Keratinocyte (primary cell): Measurements from ENCODE around the gene ZNF302. TPM values are rescaled to one million over a fixed set of nuclear protein-coding genes. Genes with fewer than 3 reads are reported as not detected.

Experiments
- DNase-seq: peaks from one replicate; pipeline ENCODE4 v3.0.0-alpha.2; 2011; ENCODE audit warnings: low read depth, missing footprints, low spot score
- FAIRE-seq: peaks from 2 replicates; lab custom pipeline; 2011; peaks lifted over from hg19 to GRCh38; lab: Jason Lieb, UNC
- H2AFZ ChIP-seq: 2 replicates; pipeline ENCODE4 v1.6.0; 2012; ENCODE audit warnings: low read length, control low read depth, inconsistent platforms; ENCODE audit not compliant: control insufficient read depth
- H3K27ac ChIP-seq: 2 replicates; pipeline ENCODE4 v1.5.1; 2011; ENCODE audit warnings: low read length; ENCODE audit not compliant: control insufficient read depth, insufficient read depth
- H3K27me3 ChIP-seq: 3 replicates; pipeline ENCODE4 v1.6.0; 2011; ENCODE audit warnings: low read length; ENCODE audit not compliant: control insufficient read depth, insufficient read depth; ENCODE audit errors: extremely low read depth
- H3K36me3 ChIP-seq, 2 experiments: 2 replicates in 1 of 2; 3 replicates in 1 of 2; pipeline ENCODE4 v1.5.1; 2011; ENCODE audit warnings: low read length in 2 of 2, mild to moderate bottlenecking in 1 of 2; ENCODE audit not compliant: control insufficient read depth in 2 of 2, insufficient read depth in 2 of 2; ENCODE audit errors: extremely low read depth in 1 of 2
- H3K4me1 ChIP-seq: 3 replicates; pipeline ENCODE4 v1.5.1; 2011; ENCODE audit warnings: low read length; ENCODE audit not compliant: control insufficient read depth, insufficient read depth; ENCODE audit errors: extremely low read depth
- H3K4me2 ChIP-seq: 3 replicates; pipeline ENCODE4 v1.6.0; 2011; ENCODE audit warnings: low read depth, low read length; ENCODE audit not compliant: control insufficient read depth, insufficient read depth; ENCODE audit errors: extremely low read depth
- H3K4me3 ChIP-seq, 3 experiments: fragments of 200-600 bp in 1 of 3; sonication (generic) in 1 of 3; 2 replicates in 2 of 3; 3 replicates in 1 of 3; pipeline ENCODE4 v1.5.1; 2011 to 2016; ENCODE audit warnings: low read length in 3 of 3, mild to moderate bottlenecking in 3 of 3, control low read depth in 2 of 3, inconsistent platforms in 1 of 3, low read depth in 1 of 3, mixed read lengths in 1 of 3, mixed run types in 1 of 3, moderate library complexity in 1 of 3; ENCODE audit not compliant: control insufficient read depth in 2 of 3, insufficient read depth in 2 of 3; ENCODE audit errors: extremely low read depth in 1 of 3
- H3K79me2 ChIP-seq: 2 replicates; pipeline ENCODE4 v1.6.0; 2012; ENCODE audit warnings: low read length; ENCODE audit not compliant: control insufficient read depth, insufficient read depth
- H3K9ac ChIP-seq: 3 replicates; pipeline ENCODE4 v1.6.0; 2011; ENCODE audit warnings: low read length; ENCODE audit not compliant: control insufficient read depth, insufficient read depth; ENCODE audit errors: extremely low read depth
- H3K9me1 ChIP-seq: 3 replicates; pipeline ENCODE4 v1.6.0; 2011; ENCODE audit warnings: low read length; ENCODE audit not compliant: control insufficient read depth, insufficient read depth; ENCODE audit errors: extremely low read depth
- H3K9me3 ChIP-seq: 2 replicates; pipeline ENCODE4 v1.5.1; 2012; ENCODE audit warnings: low read depth, low read length; ENCODE audit not compliant: control insufficient read depth
- H4K20me1 ChIP-seq: 3 replicates; pipeline ENCODE4 v1.6.0; 2011; ENCODE audit warnings: low read length; ENCODE audit not compliant: control insufficient read depth, insufficient read depth; ENCODE audit errors: extremely low read depth
- CTCF ChIP-seq, 3 experiments: IDR thresholded peaks in 1 of 3; conservative IDR thresholded peaks in 1 of 3; optimal IDR thresholded peaks in 1 of 3; 2 replicates in 2 of 3; 3 replicates in 1 of 3; pipeline versions ENCODE3 to v1.5.1; 2011; ENCODE audit warnings: low read length in 3 of 3, mild to moderate bottlenecking in 3 of 3, moderate library complexity in 2 of 3, control low read depth in 1 of 3, inconsistent platforms in 1 of 3; ENCODE audit not compliant: insufficient read depth in 2 of 3; ENCODE audit errors: extremely low read depth in 1 of 3
- EZH2 ChIP-seq: IDR thresholded peaks from one replicate; pipeline ENCODE4 v1.6.1; 2012; ENCODE audit warnings: inconsistent platforms, mild to moderate bottlenecking, low read length, moderate library complexity
- dilution Hi-C: fragments of 300-500 bp; cut with MboI; formaldehyde crosslinking; loops from one replicate; pipeline ENCODE4 v1.7.0; 2020; ENCODE audit warnings: low sequenced_read_pairs; ENCODE audit not compliant: extremely low pct_ligation_motif_present
- polyA plus RNA-seq, 5 experiments: library from polyadenylated mRNA; depleted of rRNA in 3 of 5; stranded (reverse) in 3 of 5; stranded (forward) in 1 of 5; unstranded in 1 of 5; fragments of >200 nt; gene quantifications; 1 replicate in 1 of 5; 2 replicates in 3 of 5; 3 replicates in 1 of 5; pipeline versions ENCODE4 v1.2.1 to v1.2.3, GENCODE V29; 2011 to 2012; ENCODE audit warnings: missing spikeins in 2 of 5, low read depth in 1 of 5, low replicate concordance in 1 of 5

The ZNF302 gene
- polyA plus RNA-seq, 1 donor (not counting 4 experiments of a cell fraction or from before 2014, with no cell fraction given) = 14.1 TPM

- Histone ChIP-seq H3K9ac (no peak overlapping the region), H2AFZ (no peak overlapping the region), H3K27me3 (no peaks in the 10 kb centered on the region), H3K9me1 (no peaks in the 10 kb centered on the region), H3K4me3 (no peak overlapping the region), H3K4me2 (no peak overlapping the region), H3K36me3 (no peaks in the 10 kb centered on the region), H3K79me2 (no peaks in the 10 kb centered on the region), H4K20me1 (no peaks in the 10 kb centered on the region), H3K4me1 (no peaks in the 10 kb centered on the region), H3K9me3 (no peaks in the 10 kb centered on the region), H3K27ac (no peak overlapping the region)
- FAIRE-seq (peak; percentile 77), DNase-seq (peak; percentile 26)
- TF ChIP-seq EZH2 = no peak
- TF ChIP-seq CTCF (optimal IDR thresholded peaks at IDR 0.05 in 1 of 3, IDR thresholded peaks at IDR 0.05 in 1 of 3, conservative IDR thresholded peaks at IDR 0.05 in 1 of 3; ENCODE audit: extremely low read depth in 1 of 3, insufficient read depth in 2 of 3, low read length in 3 of 3) = peak; percentile 67 to 78 (median 69)
- dilution Hi-C loops = no loop called here
These were observed 37.9 kb upstream of the ZNF302 start for GRCh38 chr19:34639491-34640085.

- no peak for FAIRE-seq
- Histone ChIP-seq H3K79me2 (no peaks in the 10 kb centered on the region), H3K27me3 (no peaks in the 10 kb centered on the region), H3K9me1 (no peaks in the 10 kb centered on the region), H3K9me3 (no peaks in the 10 kb centered on the region), H3K36me3 (no peaks in the 10 kb centered on the region), H3K27ac (no peak overlapping the region), H3K4me1 (no peaks in the 10 kb centered on the region), H3K4me3 (no peak overlapping the region), H2AFZ (no peak overlapping the region), H3K9ac (no peak overlapping the region), H4K20me1 (no peaks in the 10 kb centered on the region), H3K4me2 (no peak overlapping the region)
- dilution Hi-C loops = no loop called here
- TF ChIP-seq EZH2 = no peak
- no peak for TF ChIP-seq CTCF (optimal IDR thresholded peaks at IDR 0.05 in 1 of 3, IDR thresholded peaks at IDR 0.05 in 1 of 3, conservative IDR thresholded peaks at IDR 0.05 in 1 of 3; ENCODE audit: extremely low read depth in 1 of 3, insufficient read depth in 2 of 3, low read length in 3 of 3)
- DNase-seq = no peak
These were observed 35.2 kb upstream of the ZNF302 start for GRCh38 chr19:34642241-34642640.
